HepG2 (cell line): Measurements from ENCODE around the gene CCDC88A. TPM values are rescaled to one million over a fixed set of nuclear protein-coding genes. Genes with fewer than 3 reads are reported as not detected.

Source experiments
- AKNA ChIP-seq: sonication (generic); formaldehyde crosslinking; IDR thresholded peaks from 2 replicates; pipeline ENCODE4 v1.4.0; 2020; ENCODE audit warnings: missing genetic modification reagents, borderline replicate concordance
- DRAP1 ChIP-seq: IDR thresholded peaks from 2 replicates; pipeline ENCODE4 v1.6.1; 2016; ENCODE audit warnings: missing genetic modification reagents, missing compliant biosample characterization
- EHMT2 ChIP-seq: fragments of 200-600 bp; sonication (generic); IDR thresholded peaks from 2 replicates; pipeline ENCODE4 v1.7.0; 2017; ENCODE audit warnings: antibody characterized with exemption, low read depth, low read length, borderline replicate concordance
- ETV5 ChIP-seq: IDR thresholded peaks from 2 replicates; pipeline ENCODE4 v1.6.1; 2018; ENCODE audit warnings: missing biosample characterization, missing genetic modification reagents, inconsistent platforms, borderline replicate concordance
- GATAD2A ChIP-seq: IDR thresholded peaks from 2 replicates; pipeline ENCODE4 v1.6.1; 2016
- PRDM10 ChIP-seq: sonication (generic); formaldehyde crosslinking; IDR thresholded peaks from 2 replicates; pipeline ENCODE4 v1.4.0; 2020; ENCODE audit warnings: low read depth, missing genetic modification reagents
- RBAK ChIP-seq: sonication (generic); formaldehyde crosslinking; IDR thresholded peaks from 2 replicates; pipeline ENCODE4 v1.5.1; 2020; ENCODE audit warnings: mild to moderate bottlenecking, missing genetic modification reagents
- RELA ChIP-seq: sonication (generic); formaldehyde crosslinking; IDR thresholded peaks from 2 replicates; pipeline ENCODE4 v1.4.0; 2020; ENCODE audit warnings: missing genetic modification reagents
- RFXANK ChIP-seq: IDR thresholded peaks from 2 replicates; pipeline ENCODE4 v1.6.1; 2016
- ZFP91 ChIP-seq: sonication (generic); formaldehyde crosslinking; IDR thresholded peaks from 2 replicates; pipeline ENCODE4 v1.9.0; 2022; ENCODE audit warnings: missing genetic modification reagents, mild to moderate bottlenecking, borderline replicate concordance
- ZNF263 ChIP-seq: sonication (generic); formaldehyde crosslinking; IDR thresholded peaks from 2 replicates; pipeline ENCODE4 v1.4.0; 2020; ENCODE audit warnings: missing genetic modification reagents
- ZNF788 ChIP-seq: sonication (generic); formaldehyde crosslinking; IDR thresholded peaks from 2 replicates; pipeline ENCODE4 v1.5.0; 2020; ENCODE audit warnings: mild to moderate bottlenecking, missing genetic modification reagents, borderline replicate concordance
- polyA plus RNA-seq, 8 experiments: library from polyadenylated mRNA; depleted of rRNA in 3 of 8; stranded (reverse) in 7 of 8; unstranded in 1 of 8; fragments of >200 nt; fragmentation: Illumina TruSeq in 4 of 8; extraction: Trizol in 4 of 8; gene quantifications; 2 replicates each; pipeline versions ENCODE4 v1.2.1 to v1.2.3, GENCODE V29; 2011 to 2016; ENCODE audit warnings: low read depth in 4 of 8, missing spikeins in 1 of 8, mixed read lengths in 1 of 8; ENCODE audit not compliant: insufficient read depth in 1 of 8
- total RNA-seq, 5 experiments: library from RNA; depleted of rRNA; stranded (reverse); fragments of >200 nt; fragmentation: Illumina TruSeq; extraction: Trizol; gene quantifications; 2 replicates each; pipeline ENCODE4 v1.2.3, GENCODE V29; 2016; ENCODE audit warnings: low read depth in 1 of 5
- TF ChIP-seq, protein P1 (sequence below): sonication (generic); formaldehyde crosslinking; IDR thresholded peaks from 2 replicates; pipeline ENCODE4 v1.9.0; 2021; ENCODE audit warnings: missing genetic modification reagents, borderline replicate concordance

CCDC88A gene
- total and polyA plus RNA-seq, 2 of the 13 experiments (the other 11 are each of a cell fraction or from before 2014, with no cell fraction given) = 43.2 to 84.1 TPM

GRCh38 chr2:55268907-55269644 is 150.6 kb downstream of the CCDC88A start, which contains the start of gene MTIF2 (continued):
- TF ChIP-seq, protein P1, sequence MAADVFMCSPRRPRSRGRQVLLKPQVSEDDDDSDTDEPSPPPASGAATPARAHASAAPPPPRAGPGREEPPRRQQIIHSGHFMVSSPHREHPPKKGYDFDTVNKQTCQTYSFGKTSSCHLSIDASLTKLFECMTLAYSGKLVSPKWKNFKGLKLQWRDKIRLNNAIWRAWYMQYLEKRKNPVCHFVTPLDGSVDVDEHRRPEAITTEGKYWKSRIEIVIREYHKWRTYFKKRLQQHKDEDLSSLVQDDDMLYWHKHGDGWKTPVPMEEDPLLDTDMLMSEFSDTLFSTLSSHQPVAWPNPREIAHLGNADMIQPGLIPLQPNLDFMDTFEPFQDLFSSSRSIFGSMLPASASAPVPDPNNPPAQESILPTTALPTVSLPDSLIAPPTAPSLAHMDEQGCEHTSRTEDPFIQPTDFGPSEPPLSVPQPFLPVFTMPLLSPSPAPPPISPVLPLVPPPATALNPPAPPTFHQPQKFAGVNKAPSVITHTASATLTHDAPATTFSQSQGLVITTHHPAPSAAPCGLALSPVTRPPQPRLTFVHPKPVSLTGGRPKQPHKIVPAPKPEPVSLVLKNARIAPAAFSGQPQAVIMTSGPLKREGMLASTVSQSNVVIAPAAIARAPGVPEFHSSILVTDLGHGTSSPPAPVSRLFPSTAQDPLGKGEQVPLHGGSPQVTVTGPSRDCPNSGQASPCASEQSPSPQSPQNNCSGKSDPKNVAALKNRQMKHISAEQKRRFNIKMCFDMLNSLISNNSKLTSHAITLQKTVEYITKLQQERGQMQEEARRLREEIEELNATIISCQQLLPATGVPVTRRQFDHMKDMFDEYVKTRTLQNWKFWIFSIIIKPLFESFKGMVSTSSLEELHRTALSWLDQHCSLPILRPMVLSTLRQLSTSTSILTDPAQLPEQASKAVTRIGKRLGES (CRISPR knock-in tag) = no peak
- TF ChIP-seq ZNF788 = peak; percentile 100
- peak; percentile 98 for TF ChIP-seq ZFP91 (CRISPR knock-in tag)
- peak; percentile 65; the same call in 1 of the 2 replicates for TF ChIP-seq ZNF263
- TF ChIP-seq RELA (CRISPR knock-in tag) = peak; percentile 89; the same call in 1 of the 2 replicates
- TF ChIP-seq RFXANK = peak; percentile 91; the same call in 1 of the 2 replicates
- TF ChIP-seq AKNA = peak; percentile 64; the same call in 1 of the 2 replicates
- TF ChIP-seq GATAD2A = peak; percentile 94
- TF ChIP-seq EHMT2 = no peak; the same call in 1 of the 2 replicates
- TF ChIP-seq DRAP1 = peak; percentile 82
- peak; percentile 90 for TF ChIP-seq PRDM10 (CRISPR knock-in tag)
- no peak for TF ChIP-seq RBAK (CRISPR knock-in tag)
- TF ChIP-seq ETV5 (CRISPR knock-in tag) = peak; percentile 97
